Cardiac atrium fibroblast (primary cell): ENCODE measurements around the gene SECISBP2L. TPM values are rescaled to one million over a fixed set of nuclear protein-coding genes. Genes with fewer than 3 reads are reported as not detected.

Experiments
- total RNA-seq: library from RNA; depleted of rRNA; stranded (reverse); fragments of >200 nt; gene quantifications from 2 replicates; pipeline ENCODE4 v1.2.3, GENCODE V29; 2015

Gene SECISBP2L
- 20.2 and 24.5 TPM in 2 replicates for total RNA-seq

GRCh38 chr15:49046220-49047102 lies at the start of gene SECISBP2L:
TSS of gene SECISBP2L (minus strand) at chr15:49046446. CDS start at chr15:49046299, 147 bp downstream.

DNA sequence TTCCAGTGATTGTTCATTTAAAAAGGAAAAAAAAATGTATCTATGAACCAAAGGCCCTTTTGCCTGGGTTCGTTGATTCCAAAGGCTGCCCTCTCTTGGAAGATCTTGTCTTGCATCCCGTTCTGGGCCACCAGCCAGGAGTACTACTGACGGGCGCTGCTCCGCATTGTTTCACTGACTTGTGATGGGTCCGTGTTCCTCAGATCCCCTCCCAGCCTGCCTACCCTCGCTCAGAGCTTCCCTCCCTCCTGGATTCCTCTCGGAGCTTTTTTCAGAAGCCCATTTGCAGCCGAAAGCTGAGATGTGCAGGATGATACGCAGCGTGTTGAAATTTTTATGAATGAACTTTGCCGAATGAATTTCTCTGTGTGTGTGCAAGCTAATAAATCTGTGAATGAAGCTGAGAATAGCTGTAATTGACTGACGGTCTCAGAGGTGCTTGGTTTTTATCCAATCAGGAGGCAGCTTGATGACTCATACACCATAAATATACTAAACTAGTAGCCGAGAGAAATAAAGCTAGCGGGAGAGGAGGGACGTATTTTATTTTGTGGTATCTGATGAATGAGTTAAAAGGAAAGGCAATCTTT lies 82.6 kb downstream of the SECISBP2L start, which contains the start of gene SHC4:
Gene SHC4 (minus strand): TSS at position 396 of the 590 bp plus-strand sequence. CDS start 904 bp downstream, outside the sequence.

Other genes with a start within 250 kb of the SECISBP2L start
- gene CEP152, start 235.4 kb downstream of the SECISBP2L start, total RNA-seq, result 1.6 and 3.4 TPM in 2 replicates
- gene EID1, start 168.3 kb downstream of the SECISBP2L start, total RNA-seq, result 192 and 202 TPM in 2 replicates
- 0.72 and 2.9 TPM in 2 replicates for gene SHC4, start 82.5 kb downstream of the SECISBP2L start, total RNA-seq
- gene COPS2, start 109.2 kb upstream of the SECISBP2L start, total RNA-seq, result 53.1 and 54.7 TPM in 2 replicates
- gene GALK2, start 123.8 kb upstream of the SECISBP2L start, total RNA-seq, result 21.1 and 38.7 TPM in 2 replicates